ENCODE measurements around the gene SRBD1. TPM values are rescaled to one million over a fixed set of nuclear protein-coding genes. Genes with fewer than 3 reads are reported as not detected.

The SRBD1 gene
- total and polyA plus RNA-seq, 10 donors = 4.6 to 57.8 (median 25.8) TPM

DNA sequence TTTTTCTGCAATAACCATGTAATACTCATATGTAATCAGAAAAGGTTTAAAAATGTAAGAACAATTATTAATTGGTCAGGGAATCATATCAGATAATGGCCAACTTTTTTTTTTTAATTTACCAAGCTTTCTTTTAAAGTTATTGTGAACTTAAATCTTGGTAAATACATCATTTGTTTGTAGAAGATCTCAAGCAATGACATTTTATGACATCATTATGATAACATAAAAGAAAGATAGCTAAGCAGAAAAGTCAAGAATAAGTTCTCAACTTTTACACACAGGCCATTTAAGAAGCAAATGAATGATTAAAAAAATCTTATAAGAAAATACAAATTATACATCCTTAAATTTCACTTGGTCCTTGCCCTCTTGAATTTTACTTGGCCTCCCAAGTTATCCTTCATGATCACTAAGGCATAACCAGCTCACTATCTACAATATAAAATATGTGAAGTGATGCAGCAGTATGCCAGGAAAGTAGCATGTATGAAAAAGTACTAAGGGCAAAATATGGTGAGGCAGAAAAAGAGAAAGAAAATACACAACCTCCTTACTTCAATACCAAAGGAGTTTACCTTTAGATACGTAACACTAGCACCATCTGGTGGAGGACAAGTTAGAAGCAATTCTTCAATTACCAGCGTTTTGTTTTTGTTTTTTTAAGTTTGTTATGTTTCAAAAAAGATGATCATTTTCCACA, 116.6 kb downstream of the SRBD1 start:
- no peaks in the 10 kb centered on the region for H3K27me3 ChIP-seq (replicated peaks in 1 of 7)
- intact Hi-C loops (cut with DNase I; ENCODE audit: low total_unique reads) = loop anchor here (2.0 kb wide), 1 partner anchor 514 kb away; no protein-coding TSS in a partner anchor
- H3K4me1 ChIP-seq = peaks cover 0 to 10% (median 0%) of the 10 kb centered on the region in 6 donors
- H3K4me3 ChIP-seq = no peak overlapping the region
- no peak for DNase-seq
- H3K9me3 ChIP-seq = no peaks in the 10 kb centered on the region
- 5 to 18% (median 7%) methylated on average over 2 of the region's 2 CpGs for WGBS, 5 donors
- H3K36me3 ChIP-seq = peaks cover 0 to 5% (median 0%) of the 10 kb centered on the region in 6 donors
- H3K27ac ChIP-seq = no peak overlapping the region
- TF ChIP-seq, protein P1, sequence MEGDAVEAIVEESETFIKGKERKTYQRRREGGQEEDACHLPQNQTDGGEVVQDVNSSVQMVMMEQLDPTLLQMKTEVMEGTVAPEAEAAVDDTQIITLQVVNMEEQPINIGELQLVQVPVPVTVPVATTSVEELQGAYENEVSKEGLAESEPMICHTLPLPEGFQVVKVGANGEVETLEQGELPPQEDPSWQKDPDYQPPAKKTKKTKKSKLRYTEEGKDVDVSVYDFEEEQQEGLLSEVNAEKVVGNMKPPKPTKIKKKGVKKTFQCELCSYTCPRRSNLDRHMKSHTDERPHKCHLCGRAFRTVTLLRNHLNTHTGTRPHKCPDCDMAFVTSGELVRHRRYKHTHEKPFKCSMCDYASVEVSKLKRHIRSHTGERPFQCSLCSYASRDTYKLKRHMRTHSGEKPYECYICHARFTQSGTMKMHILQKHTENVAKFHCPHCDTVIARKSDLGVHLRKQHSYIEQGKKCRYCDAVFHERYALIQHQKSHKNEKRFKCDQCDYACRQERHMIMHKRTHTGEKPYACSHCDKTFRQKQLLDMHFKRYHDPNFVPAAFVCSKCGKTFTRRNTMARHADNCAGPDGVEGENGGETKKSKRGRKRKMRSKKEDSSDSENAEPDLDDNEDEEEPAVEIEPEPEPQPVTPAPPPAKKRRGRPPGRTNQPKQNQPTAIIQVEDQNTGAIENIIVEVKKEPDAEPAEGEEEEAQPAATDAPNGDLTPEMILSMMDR (IDR thresholded peaks at IDR 0.05 in 8 of 11, conservative IDR thresholded peaks at IDR 0.05 in 3 of 11) = peak in 10 of 11 experiments; percentile 27 to 71 (median 62)
- TF ChIP-seq POLR2A (IDR thresholded peaks at IDR 0.05) = no peak
- no peak for TF ChIP-seq POLR2AphosphoS5 (IDR thresholded peaks at IDR 0.05)

- Histone ChIP-seq H3K27ac (no peak overlapping the region), H3K27me3 (replicated peaks in 1 of 7) (no peaks in the 10 kb centered on the region), H3K4me3 (no peak overlapping the region), H3K4me1 (no peaks in the 10 kb centered on the region), H3K9me3 (no peaks in the 10 kb centered on the region), H3K36me3 (peaks cover 0 to 41% (median 0%) of the 10 kb centered on the region in 6 donors)
- DNase-seq = no peak
- TF ChIP-seq POLR2AphosphoS5 (IDR thresholded peaks at IDR 0.05) (no peak), POLR2A (IDR thresholded peaks at IDR 0.05) (no peak)
- TF ChIP-seq, protein P1 (IDR thresholded peaks at IDR 0.05 in 8 of 11, conservative IDR thresholded peaks at IDR 0.05 in 3 of 11) = no peak
- intact Hi-C loops (cut with DNase I; ENCODE audit: low total_unique reads) = no loop called here
- WGBS, 5 donors = 88 to 94% (median 92%) methylated on average over 3 of the region's 3 CpGs
These were observed 126.1 kb downstream of the SRBD1 start for GRCh38 chr2:45484965-45485364.

DNA sequence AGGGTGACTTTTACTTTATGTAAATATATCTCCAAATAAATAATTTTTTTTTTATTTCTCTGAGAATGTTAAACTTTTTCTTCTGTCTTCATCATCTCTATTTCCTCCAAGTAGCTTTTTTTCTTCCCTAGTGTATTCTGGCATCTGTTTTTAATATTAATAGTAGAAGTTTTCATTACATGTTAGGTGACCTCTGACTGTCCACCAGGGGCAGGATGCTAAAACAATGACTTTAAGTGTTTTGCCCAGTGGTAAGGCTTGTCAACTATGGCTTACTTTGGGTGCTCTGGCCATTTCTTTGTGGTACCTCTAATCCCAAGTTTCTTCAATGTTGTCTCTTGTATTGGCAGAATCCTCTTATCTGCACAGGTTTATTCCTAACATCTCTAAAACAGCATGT, 127.1 kb downstream of the SRBD1 start:
- no peaks in the 10 kb centered on the region for H3K4me1 ChIP-seq
- no peaks in the 10 kb centered on the region for H3K27me3 ChIP-seq (replicated peaks in 1 of 7)
- peaks cover 0 to 48% (median 0%) of the 10 kb centered on the region in 6 donors for H3K36me3 ChIP-seq
- H3K27ac ChIP-seq = no peak overlapping the region
- TF ChIP-seq POLR2AphosphoS5 (IDR thresholded peaks at IDR 0.05) (no peak), POLR2A (IDR thresholded peaks at IDR 0.05) (no peak)
- TF ChIP-seq, protein P1 (IDR thresholded peaks at IDR 0.05 in 8 of 11, conservative IDR thresholded peaks at IDR 0.05 in 3 of 11) = no peak
- H3K9me3 ChIP-seq = no peaks in the 10 kb centered on the region
- H3K4me3 ChIP-seq = no peak overlapping the region
- intact Hi-C loops (cut with DNase I; ENCODE audit: low total_unique reads) = no loop called here
- DNase-seq = no peak

DNA sequence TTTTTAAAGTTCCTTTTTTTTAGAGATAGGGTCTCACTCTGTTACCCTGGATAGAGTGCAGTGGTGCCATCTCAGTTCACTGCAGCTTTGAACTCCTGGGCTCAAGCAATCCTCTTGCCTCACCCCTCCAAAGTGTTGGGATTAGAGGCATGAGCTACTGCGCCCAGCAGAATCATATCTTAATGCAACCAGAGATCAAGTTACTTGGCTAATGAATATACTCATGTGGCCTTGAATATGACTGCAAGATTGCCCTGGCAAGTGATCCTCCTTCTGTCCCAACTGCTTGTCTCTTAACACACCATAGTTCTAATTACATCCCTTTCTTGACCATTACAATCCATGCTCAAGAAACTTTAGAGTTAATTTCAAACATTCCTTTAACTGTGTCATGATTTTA, 133.5 kb downstream of the SRBD1 start:
- Histone ChIP-seq H3K27me3 (replicated peaks in 1 of 7) (no peaks in the 10 kb centered on the region), H3K36me3 (peaks cover 0 to 56% (median 2%) of the 10 kb centered on the region in 6 donors), H3K4me3 (no peak overlapping the region), H3K4me1 (no peaks in the 10 kb centered on the region), H3K27ac (no peak overlapping the region), H3K9me3 (no peaks in the 10 kb centered on the region)
- DNase-seq = no peak
- intact Hi-C loops (cut with DNase I; ENCODE audit: low total_unique reads) = no loop called here
- WGBS, 5 donors = 92 to 100% (median 97%) methylated on average over 1 of the region's 1 CpG
- TF ChIP-seq, protein P1 (IDR thresholded peaks at IDR 0.05 in 8 of 11, conservative IDR thresholded peaks at IDR 0.05 in 3 of 11) = no peak
- TF ChIP-seq POLR2A (IDR thresholded peaks at IDR 0.05) (no peak), POLR2AphosphoS5 (IDR thresholded peaks at IDR 0.05) (no peak)

Data from spleen (tissue), 11 donors.